K562 (cell line): ENCODE results near the gene SKAP1. TPM values are rescaled to one million over a fixed set of nuclear protein-coding genes. Genes with fewer than 3 reads are reported as not detected.

Source experiments
- GTF2E2 ChIP-seq: fragments of 200-800 bp; sonication (Bioruptor generic); IDR thresholded peaks from 2 replicates; pipeline ENCODE4 v1.6.1; 2016; ENCODE audit warnings: missing genetic modification characterization, missing compliant biosample characterization
- HDAC1 ChIP-seq, 2 experiments: fragments of 450-650 bp; IDR thresholded peaks; 2 replicates each; pipeline ENCODE4 v1.6.1; 2016 to 2017; ENCODE audit warnings: inconsistent platforms in 1 of 2, mild to moderate bottlenecking in 1 of 2, moderate library complexity in 1 of 2
- HMG20A ChIP-seq: fragments of 450-650 bp; formaldehyde crosslinking; conservative IDR thresholded peaks from 2 replicates; pipeline ENCODE4 v1.4.0; 2020; ENCODE audit warnings: mild to moderate bottlenecking, mixed read lengths
- MTA3 ChIP-seq: fragments of 450-650 bp; formaldehyde crosslinking; IDR thresholded peaks from 2 replicates; pipeline ENCODE4 v1.6.1; 2017; ENCODE audit warnings: mild to moderate bottlenecking, borderline replicate concordance
- NR4A1 ChIP-seq, 2 experiments: fragments of 250-450 bp in 1 of 2; fragments of 450-650 bp in 1 of 2; sonication (Bioruptor Pico) in 1 of 2; IDR thresholded peaks; 2 replicates each; pipeline versions ENCODE4 v1.4.0 to v1.6.1; 2016 to 2020; ENCODE audit warnings: mild to moderate bottlenecking in 2 of 2, missing compliant biosample characterization in 1 of 2, missing genetic modification characterization in 1 of 2, moderate library complexity in 1 of 2
- SMARCB1 ChIP-seq: IDR thresholded peaks from 2 replicates; pipeline ENCODE4 v1.6.1; 2011; ENCODE audit warnings: improper control_type of control experiment, low read depth; ENCODE audit not compliant: insufficient read length
- SOX6 ChIP-seq: fragments of 450-650 bp; IDR thresholded peaks from 2 replicates; pipeline ENCODE4 v1.6.1; 2014; ENCODE audit warnings: mild to moderate bottlenecking
- SPI1 ChIP-seq: IDR thresholded peaks from 2 replicates; pipeline ENCODE4 v1.6.1; 2011; ENCODE audit warnings: low read depth, low read length, control low read depth, borderline replicate concordance
- TCF7 ChIP-seq: sonication (generic); IDR thresholded peaks from 2 replicates; pipeline ENCODE4 v1.6.1; 2016; ENCODE audit warnings: antibody characterized with exemption, borderline replicate concordance
- polyA plus RNA-seq, 8 experiments: library from polyadenylated mRNA; depleted of rRNA in 4 of 8; stranded (reverse) in 5 of 8; unstranded in 3 of 8; fragments of >200 nt; fragmentation: Nextera tagmentation in 2 of 8; fragmentation: Illumina TruSeq in 1 of 8; extraction: Ambion mirVana in 2 of 8; extraction: Trizol in 1 of 8; gene quantifications; 2 replicates each; pipeline versions ENCODE4 v1.2.1 to v1.2.3, GENCODE V29; 2011 to 2014; ENCODE audit warnings: inconsistent platforms in 1 of 8, missing spikeins in 1 of 8
- total RNA-seq, 7 experiments: library from RNA; depleted of rRNA in 6 of 7; stranded (reverse); fragments of >200 nt in 6 of 7; fragmentation: Illumina TruSeq in 2 of 7; extraction: Trizol in 2 of 7; gene quantifications; 2 replicates each; pipeline versions ENCODE4 v1.2.1 to v1.2.3, GENCODE V29; 2011 to 2021; ENCODE audit warnings: low replicate concordance in 1 of 7
- TF ChIP-seq, protein P1 (sequence below): fragments of 250-450 bp; sonication (Bioruptor Pico); IDR thresholded peaks from 2 replicates; pipeline ENCODE4 v1.4.0; 2020
- TF ChIP-seq, protein P2 (sequence below): fragments of 450-650 bp; formaldehyde crosslinking; IDR thresholded peaks from 2 replicates; pipeline ENCODE4 v1.4.0; 2020; ENCODE audit warnings: mild to moderate bottlenecking, moderate library complexity
- TF ChIP-seq, protein P3 (sequence below), 2 experiments: IDR thresholded peaks in 1 of 2; conservative IDR thresholded peaks in 1 of 2; 2 replicates each; pipeline ENCODE4 v1.6.1; 2016; ENCODE audit warnings: low read depth in 2 of 2, mild to moderate bottlenecking in 1 of 2, missing compliant biosample characterization in 1 of 2, missing genetic modification characterization in 1 of 2, moderate library complexity in 1 of 2
- TF ChIP-seq, protein P4 (sequence below): sonication (generic); formaldehyde crosslinking; IDR thresholded peaks from 2 replicates; pipeline ENCODE4 v1.8.1; 2023; ENCODE audit warnings: missing genetic modification reagents, mild to moderate bottlenecking, borderline replicate concordance

The SKAP1 gene
- total and polyA plus RNA-seq, 9 of the 15 experiments (the other 6 are each of a cell fraction or from before 2014, with no cell fraction given), result 0.06 to 0.80 (median 0.10) TPM; not detected in 4

DNA sequence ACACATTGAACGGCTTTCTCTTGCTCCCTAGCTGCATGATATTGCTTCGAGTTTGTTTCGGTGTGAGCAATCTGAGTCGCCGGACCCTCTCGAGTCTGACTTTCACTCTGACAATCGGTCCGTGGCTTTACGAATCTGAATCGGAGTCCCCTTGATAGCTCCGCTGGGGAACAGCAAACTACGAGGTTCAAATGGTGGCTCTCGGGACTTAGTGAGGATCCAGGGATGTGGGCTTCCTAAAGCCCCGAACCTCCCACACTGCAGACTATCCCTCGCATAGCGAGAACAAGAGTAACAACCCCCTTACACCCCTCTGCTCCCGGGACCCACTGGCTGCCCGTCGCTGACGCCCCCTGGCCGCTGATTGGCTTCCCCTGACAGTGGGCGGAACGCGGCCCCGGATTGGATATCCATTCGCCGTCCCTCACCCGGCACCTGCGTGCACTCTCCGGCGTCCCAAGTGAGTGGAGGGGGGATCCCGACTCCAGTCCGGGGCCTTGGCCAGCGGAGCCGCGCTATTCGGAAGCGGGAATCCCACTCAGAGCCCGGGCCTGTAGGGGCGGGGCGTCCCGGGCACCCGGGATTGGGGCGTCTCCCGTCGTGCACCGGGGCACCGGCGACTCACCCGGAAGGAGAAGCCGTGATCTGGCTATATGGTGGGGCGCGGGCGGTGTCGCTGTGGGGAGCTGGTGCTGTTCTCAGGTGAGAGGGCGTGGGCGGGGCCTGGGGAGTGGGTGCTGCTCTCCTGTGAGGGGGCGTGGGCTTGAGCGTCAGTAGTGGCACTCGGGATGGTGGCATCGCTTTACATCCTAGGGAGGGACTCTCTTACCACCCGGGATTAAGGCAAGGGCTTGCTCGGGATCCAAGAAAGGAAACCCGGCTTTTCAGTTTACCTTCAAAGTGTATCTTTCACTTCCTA, 322.6 kb downstream of the SKAP1 start, which contains the start of gene SNX11 (continued):
- TF ChIP-seq, protein P1, sequence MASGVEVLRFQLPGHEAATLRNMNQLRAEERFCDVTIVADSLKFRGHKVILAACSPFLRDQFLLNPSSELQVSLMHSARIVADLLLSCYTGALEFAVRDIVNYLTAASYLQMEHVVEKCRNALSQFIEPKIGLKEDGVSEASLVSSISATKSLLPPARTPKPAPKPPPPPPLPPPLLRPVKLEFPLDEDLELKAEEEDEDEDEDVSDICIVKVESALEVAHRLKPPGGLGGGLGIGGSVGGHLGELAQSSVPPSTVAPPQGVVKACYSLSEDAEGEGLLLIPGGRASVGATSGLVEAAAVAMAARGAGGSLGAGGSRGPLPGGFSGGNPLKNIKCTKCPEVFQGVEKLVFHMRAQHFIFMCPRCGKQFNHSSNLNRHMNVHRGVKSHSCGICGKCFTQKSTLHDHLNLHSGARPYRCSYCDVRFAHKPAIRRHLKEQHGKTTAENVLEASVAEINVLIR (CRISPR knock-in tag), result no peak
- TF ChIP-seq HDAC1 (IDR thresholded peaks at IDR 0.05), result peak in 1 of 2 experiments; percentile 69; a peak in 2 of 4 replicates
- no peak for TF ChIP-seq GTF2E2 (tag)
- TF ChIP-seq, protein P2, sequence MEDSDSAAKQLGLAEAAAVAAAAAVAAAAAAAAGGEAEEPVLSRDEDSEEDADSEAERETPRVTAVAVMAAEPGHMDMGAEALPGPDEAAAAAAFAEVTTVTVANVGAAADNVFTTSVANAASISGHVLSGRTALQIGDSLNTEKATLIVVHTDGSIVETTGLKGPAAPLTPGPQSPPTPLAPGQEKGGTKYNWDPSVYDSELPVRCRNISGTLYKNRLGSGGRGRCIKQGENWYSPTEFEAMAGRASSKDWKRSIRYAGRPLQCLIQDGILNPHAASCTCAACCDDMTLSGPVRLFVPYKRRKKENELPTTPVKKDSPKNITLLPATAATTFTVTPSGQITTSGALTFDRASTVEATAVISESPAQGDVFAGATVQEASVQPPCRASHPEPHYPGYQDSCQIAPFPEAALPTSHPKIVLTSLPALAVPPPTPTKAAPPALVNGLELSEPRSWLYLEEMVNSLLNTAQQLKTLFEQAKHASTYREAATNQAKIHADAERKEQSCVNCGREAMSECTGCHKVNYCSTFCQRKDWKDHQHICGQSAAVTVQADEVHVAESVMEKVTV (CRISPR knock-in tag), result no peak
- TF ChIP-seq SPI1, result no peak
- TF ChIP-seq MTA3, result peak; percentile 85; the same call in 1 of the 2 replicates
- TF ChIP-seq, protein P3, sequence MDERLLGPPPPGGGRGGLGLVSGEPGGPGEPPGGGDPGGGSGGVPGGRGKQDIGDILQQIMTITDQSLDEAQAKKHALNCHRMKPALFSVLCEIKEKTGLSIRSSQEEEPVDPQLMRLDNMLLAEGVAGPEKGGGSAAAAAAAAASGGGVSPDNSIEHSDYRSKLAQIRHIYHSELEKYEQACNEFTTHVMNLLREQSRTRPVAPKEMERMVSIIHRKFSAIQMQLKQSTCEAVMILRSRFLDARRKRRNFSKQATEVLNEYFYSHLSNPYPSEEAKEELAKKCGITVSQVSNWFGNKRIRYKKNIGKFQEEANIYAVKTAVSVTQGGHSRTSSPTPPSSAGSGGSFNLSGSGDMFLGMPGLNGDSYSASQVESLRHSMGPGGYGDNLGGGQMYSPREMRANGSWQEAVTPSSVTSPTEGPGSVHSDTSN (CRISPR knock-in tag; IDR thresholded peaks at IDR 0.05; ENCODE audit: low read depth), result no peak
- TF ChIP-seq, protein P3 (tag; conservative IDR thresholded peaks at IDR 0.05; ENCODE audit: low read depth), result peak; percentile 70
- no peak for TF ChIP-seq SMARCB1
- no peak for TF ChIP-seq NR4A1 (CRISPR knock-in tag; IDR thresholded peaks at IDR 0.05)
- no peak for TF ChIP-seq NR4A1 (tag; IDR thresholded peaks at IDR 0.05)
- TF ChIP-seq SOX6, result 0 out of 2 replicates have a peak, but pooled peaks have one; percentile 29
- TF ChIP-seq, protein P4, sequence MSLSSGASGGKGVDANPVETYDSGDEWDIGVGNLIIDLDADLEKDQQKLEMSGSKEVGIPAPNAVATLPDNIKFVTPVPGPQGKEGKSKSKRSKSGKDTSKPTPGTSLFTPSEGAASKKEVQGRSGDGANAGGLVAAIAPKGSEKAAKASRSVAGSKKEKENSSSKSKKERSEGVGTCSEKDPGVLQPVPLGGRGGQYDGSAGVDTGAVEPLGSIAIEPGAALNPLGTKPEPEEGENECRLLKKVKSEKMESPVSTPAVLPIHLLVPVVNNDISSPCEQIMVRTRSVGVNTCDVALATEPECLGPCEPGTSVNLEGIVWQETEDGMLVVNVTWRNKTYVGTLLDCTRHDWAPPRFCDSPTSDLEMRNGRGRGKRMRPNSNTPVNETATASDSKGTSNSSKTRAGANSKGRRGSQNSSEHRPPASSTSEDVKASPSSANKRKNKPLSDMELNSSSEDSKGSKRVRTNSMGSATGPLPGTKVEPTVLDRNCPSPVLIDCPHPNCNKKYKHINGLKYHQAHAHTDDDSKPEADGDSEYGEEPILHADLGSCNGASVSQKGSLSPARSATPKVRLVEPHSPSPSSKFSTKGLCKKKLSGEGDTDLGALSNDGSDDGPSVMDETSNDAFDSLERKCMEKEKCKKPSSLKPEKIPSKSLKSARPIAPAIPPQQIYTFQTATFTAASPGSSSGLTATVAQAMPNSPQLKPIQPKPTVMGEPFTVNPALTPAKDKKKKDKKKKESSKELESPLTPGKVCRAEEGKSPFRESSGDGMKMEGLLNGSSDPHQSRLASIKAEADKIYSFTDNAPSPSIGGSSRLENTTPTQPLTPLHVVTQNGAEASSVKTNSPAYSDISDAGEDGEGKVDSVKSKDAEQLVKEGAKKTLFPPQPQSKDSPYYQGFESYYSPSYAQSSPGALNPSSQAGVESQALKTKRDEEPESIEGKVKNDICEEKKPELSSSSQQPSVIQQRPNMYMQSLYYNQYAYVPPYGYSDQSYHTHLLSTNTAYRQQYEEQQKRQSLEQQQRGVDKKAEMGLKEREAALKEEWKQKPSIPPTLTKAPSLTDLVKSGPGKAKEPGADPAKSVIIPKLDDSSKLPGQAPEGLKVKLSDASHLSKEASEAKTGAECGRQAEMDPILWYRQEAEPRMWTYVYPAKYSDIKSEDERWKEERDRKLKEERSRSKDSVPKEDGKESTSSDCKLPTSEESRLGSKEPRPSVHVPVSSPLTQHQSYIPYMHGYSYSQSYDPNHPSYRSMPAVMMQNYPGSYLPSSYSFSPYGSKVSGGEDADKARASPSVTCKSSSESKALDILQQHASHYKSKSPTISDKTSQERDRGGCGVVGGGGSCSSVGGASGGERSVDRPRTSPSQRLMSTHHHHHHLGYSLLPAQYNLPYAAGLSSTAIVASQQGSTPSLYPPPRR, result no peak; the same call in 1 of the 2 replicates
- no peak for TF ChIP-seq HMG20A (CRISPR knock-in tag)
- TF ChIP-seq TCF7, result no peak
